HL-60 (cell line): Measurements from ENCODE around the gene TSC22D3.

Experiments used
- POLR2AphosphoS5 ChIP-seq: IDR thresholded peaks from 2 replicates; pipeline ENCODE4 v1.6.1; 2012; ENCODE audit warnings: low read depth
- TF ChIP-seq, protein P1 (sequence below): IDR thresholded peaks from one replicate; pipeline ENCODE4 v1.5.1; 2011; ENCODE audit warnings: low read length, control low read depth, inconsistent platforms; ENCODE audit not compliant: insufficient read depth

DNA sequence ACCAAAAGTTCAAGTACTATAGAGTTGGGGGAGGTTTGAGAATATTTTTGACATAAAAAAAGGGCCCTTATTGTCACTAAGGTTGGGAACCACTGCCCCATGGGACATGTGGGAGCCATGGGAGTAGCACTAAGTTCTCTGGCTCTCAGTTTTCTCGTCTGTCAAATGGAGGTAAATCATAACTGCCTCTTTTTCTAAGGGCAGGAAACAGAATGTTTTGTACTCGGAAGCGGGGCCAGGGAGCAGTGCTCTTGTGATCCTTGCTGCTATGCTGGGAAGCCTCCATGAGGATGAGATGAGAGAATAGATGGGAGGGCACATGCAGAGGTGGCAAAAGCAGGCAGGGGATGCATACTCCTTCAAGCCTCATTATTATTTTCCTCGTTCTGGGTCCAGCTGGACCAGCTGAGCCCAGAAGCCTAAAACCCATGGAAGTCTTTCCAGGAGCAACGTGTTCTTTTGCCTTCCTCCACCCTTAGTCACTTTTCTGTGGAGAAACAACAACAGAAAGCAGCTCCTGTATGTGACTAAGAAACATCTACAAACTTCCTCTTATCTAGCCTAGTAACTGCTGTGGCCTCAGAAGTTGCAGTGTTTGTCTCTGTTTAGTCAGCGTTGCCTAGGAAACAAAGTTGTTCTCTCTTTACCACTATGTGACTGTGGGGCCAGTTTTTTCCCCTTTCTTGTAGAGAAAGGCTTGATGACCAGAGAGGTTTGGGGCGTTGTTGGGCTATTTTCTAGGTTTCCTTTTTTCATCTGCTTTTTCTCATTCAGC, 64.8 kb downstream of the TSC22D3 start:
- TF ChIP-seq, protein P1, sequence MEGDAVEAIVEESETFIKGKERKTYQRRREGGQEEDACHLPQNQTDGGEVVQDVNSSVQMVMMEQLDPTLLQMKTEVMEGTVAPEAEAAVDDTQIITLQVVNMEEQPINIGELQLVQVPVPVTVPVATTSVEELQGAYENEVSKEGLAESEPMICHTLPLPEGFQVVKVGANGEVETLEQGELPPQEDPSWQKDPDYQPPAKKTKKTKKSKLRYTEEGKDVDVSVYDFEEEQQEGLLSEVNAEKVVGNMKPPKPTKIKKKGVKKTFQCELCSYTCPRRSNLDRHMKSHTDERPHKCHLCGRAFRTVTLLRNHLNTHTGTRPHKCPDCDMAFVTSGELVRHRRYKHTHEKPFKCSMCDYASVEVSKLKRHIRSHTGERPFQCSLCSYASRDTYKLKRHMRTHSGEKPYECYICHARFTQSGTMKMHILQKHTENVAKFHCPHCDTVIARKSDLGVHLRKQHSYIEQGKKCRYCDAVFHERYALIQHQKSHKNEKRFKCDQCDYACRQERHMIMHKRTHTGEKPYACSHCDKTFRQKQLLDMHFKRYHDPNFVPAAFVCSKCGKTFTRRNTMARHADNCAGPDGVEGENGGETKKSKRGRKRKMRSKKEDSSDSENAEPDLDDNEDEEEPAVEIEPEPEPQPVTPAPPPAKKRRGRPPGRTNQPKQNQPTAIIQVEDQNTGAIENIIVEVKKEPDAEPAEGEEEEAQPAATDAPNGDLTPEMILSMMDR = no peak
- TF ChIP-seq POLR2AphosphoS5 = no peak; the same call in 1 of the 2 replicates
